ENCODE data around the gene LGALS7. TPM values are rescaled to one million over a fixed set of nuclear protein-coding genes. Genes with fewer than 3 reads are reported as not detected.
"Not testable (repeated sequence)": the region's sequence is repeated elsewhere in the genome, so short reads cannot be mapped to it uniquely, and the experiment has no call there.

The LGALS7 gene
- polyA plus RNA-seq, 1 donor from 2014 or later = not detected

- H3K36me3 Mint-ChIP-seq, H3K27ac Mint-ChIP-seq, H3K27me3 Mint-ChIP-seq, H3K9me3 Mint-ChIP-seq, H3K4me3 Mint-ChIP-seq: not testable (repeated sequence)
- H3K4me1 Mint-ChIP-seq = peaks cover 0 to 10% (median 0%) of the 10 kb centered on the region in 3 donors
Measured at GRCh38 chr19:38790507-38791403, 17.4 kb upstream of the LGALS7 start.

- Mint-ChIP-seq H3K27me3 (no peaks in the 10 kb centered on the region), H3K4me1 (peaks cover 0 to 6% (median 0%) of the 10 kb centered on the region in 3 donors), H3K36me3 (no peaks in the 10 kb centered on the region), H3K9me3 (no peaks in the 10 kb centered on the region), H3K27ac (no peak within 1 kb of the TSS), H3K4me3 (peak within 1 kb of the TSS in 1 of 4 donors; percentile 40)
Measured at GRCh38 chr19:38788478-38789243, 15.3 kb upstream of the LGALS7 start, which contains the start of gene LGALS7B. Gene LGALS7B (plus strand): TSS chr19:38789200. CDS start chr19:38789227, 27 bp downstream.

- Mint-ChIP-seq H3K4me1 (no peaks in the 10 kb centered on the region), H3K9me3 (no peaks in the 10 kb centered on the region), H3K4me3 (no peak overlapping the region), H3K36me3 (no peaks in the 10 kb centered on the region), H3K27ac (no peak overlapping the region), H3K27me3 (no peaks in the 10 kb centered on the region)
Measured at GRCh38 chr19:38786572-38787265, 13.4 kb upstream of the LGALS7 start.

GRCh38 chr19:38786061-38786460 lies 12.7 kb upstream of the LGALS7 start:
- not testable (repeated sequence) for H3K27ac Mint-ChIP-seq, H3K4me3 Mint-ChIP-seq

GRCh38 chr19:38785187-38785699 lies 11.9 kb upstream of the LGALS7 start:
- H3K4me1 Mint-ChIP-seq = no peaks in the 10 kb centered on the region
- no peaks in the 10 kb centered on the region for H3K36me3 Mint-ChIP-seq
- H3K27me3 Mint-ChIP-seq = peaks cover 2% of the 10 kb centered on the region
- H3K4me3 Mint-ChIP-seq = no peak overlapping the region
- no peaks in the 10 kb centered on the region for H3K9me3 Mint-ChIP-seq
- no peak overlapping the region for H3K27ac Mint-ChIP-seq

More at GRCh38 chr19:38786061-38786460, 12.7 kb upstream of the LGALS7 start:
- H3K4me1 Mint-ChIP-seq, H3K36me3 Mint-ChIP-seq, H3K27me3 Mint-ChIP-seq, H3K9me3 Mint-ChIP-seq: not testable (repeated sequence)

GRCh38 chr19:38784224-38784623 lies 10.9 kb upstream of the LGALS7 start:
- no peaks in the 10 kb centered on the region for H3K36me3 Mint-ChIP-seq
- H3K9me3 Mint-ChIP-seq = no peaks in the 10 kb centered on the region
- H3K4me3 Mint-ChIP-seq = no peak overlapping the region
- peaks cover 2% of the 10 kb centered on the region for H3K27me3 Mint-ChIP-seq
- no peaks in the 10 kb centered on the region for H3K4me1 Mint-ChIP-seq
- H3K27ac Mint-ChIP-seq = no peak overlapping the region

GRCh38 chr19:38782212-38782611 lies 8.9 kb upstream of the LGALS7 start:
- not testable (repeated sequence) for H3K4me3 Mint-ChIP-seq, H3K36me3 Mint-ChIP-seq, H3K9me3 Mint-ChIP-seq, H3K27ac Mint-ChIP-seq, H3K27me3 Mint-ChIP-seq, H3K4me1 Mint-ChIP-seq

GRCh38 chr19:38781058-38781457 lies 7.7 kb upstream of the LGALS7 start:
- Mint-ChIP-seq H3K9me3 (no peaks in the 10 kb centered on the region), H3K36me3 (no peaks in the 10 kb centered on the region), H3K27ac (no peak overlapping the region), H3K27me3 (peaks cover 2% of the 10 kb centered on the region), H3K4me3 (no peak overlapping the region), H3K4me1 (no peaks in the 10 kb centered on the region)

- Mint-ChIP-seq H3K4me1 (no peaks in the 10 kb centered on the region), H3K4me3 (no peak overlapping the region), H3K27ac (no peak overlapping the region), H3K9me3 (no peaks in the 10 kb centered on the region), H3K36me3 (no peaks in the 10 kb centered on the region), H3K27me3 (peaks cover 2% of the 10 kb centered on the region)
Measured at GRCh38 chr19:38780443-38780842, 7.1 kb upstream of the LGALS7 start.

- no peak overlapping the region for H3K27ac Mint-ChIP-seq
- H3K4me1 Mint-ChIP-seq = no peaks in the 10 kb centered on the region
- H3K9me3 Mint-ChIP-seq = no peaks in the 10 kb centered on the region
- no peaks in the 10 kb centered on the region for H3K36me3 Mint-ChIP-seq
- peaks cover 2% of the 10 kb centered on the region for H3K27me3 Mint-ChIP-seq
- H3K4me3 Mint-ChIP-seq = no peak overlapping the region
Measured at GRCh38 chr19:38778733-38779132, 5.4 kb upstream of the LGALS7 start.

- Mint-ChIP-seq H3K9me3 (no peaks in the 10 kb centered on the region), H3K27ac (no peak overlapping the region), H3K27me3 (no peaks in the 10 kb centered on the region), H3K4me3 (peak overlapping the region in 1 of 4 donors; percentile 20), H3K4me1 (peaks cover 2 to 4% (median 3%) of the 10 kb centered on the region in 3 donors), H3K36me3 (no peaks in the 10 kb centered on the region)
Measured at GRCh38 chr19:38774181-38774950, 1.0 kb upstream of the LGALS7 start.

GRCh38 chr19:38771569-38771968 lies 1.7 kb downstream of the LGALS7 start:
- not testable (repeated sequence) for H3K4me3 Mint-ChIP-seq, H3K27ac Mint-ChIP-seq, H3K27me3 Mint-ChIP-seq, H3K4me1 Mint-ChIP-seq, H3K36me3 Mint-ChIP-seq, H3K9me3 Mint-ChIP-seq

GRCh38 chr19:38770949-38771275 lies 2.4 kb downstream of the LGALS7 start:
- not testable (repeated sequence) for H3K36me3 Mint-ChIP-seq, H3K9me3 Mint-ChIP-seq, H3K4me3 Mint-ChIP-seq, H3K27ac Mint-ChIP-seq, H3K4me1 Mint-ChIP-seq, H3K27me3 Mint-ChIP-seq

- not testable (repeated sequence) for H3K27ac Mint-ChIP-seq, H3K27me3 Mint-ChIP-seq, H3K9me3 Mint-ChIP-seq, H3K36me3 Mint-ChIP-seq, H3K4me1 Mint-ChIP-seq
- peak overlapping the region in 2 of 4 donors; percentile 72 to 80 for H3K4me3 Mint-ChIP-seq
Measured at GRCh38 chr19:38770228-38770948, 2.9 kb downstream of the LGALS7 start.
